ENCODE measurements around the gene SETD7.

SETD7 gene

GRCh38 chr4:139559687-139560086, 3.7 kb upstream of the SETD7 start (continued):
- TF ChIP-seq POU6F1 (CRISPR knock-in tag; IDR thresholded peaks at IDR 0.05; ENCODE audit: borderline replicate concordance, low read depth), result no peak
- no peak for TF ChIP-seq TCF4 (CRISPR knock-in tag; IDR thresholded peaks at IDR 0.05; ENCODE audit: borderline replicate concordance)
- TF ChIP-seq CSRNP3 (CRISPR knock-in tag; IDR thresholded peaks at IDR 0.05), result no peak
- TF ChIP-seq RARB (CRISPR knock-in tag; IDR thresholded peaks at IDR 0.05), result no peak
- no peak for TF ChIP-seq ISL1 (CRISPR knock-in tag; IDR thresholded peaks at IDR 0.05)
- no peak for TF ChIP-seq ZC3H10 (CRISPR knock-in tag; IDR thresholded peaks at IDR 0.05)
- no peak for TF ChIP-seq BACH2 (CRISPR knock-in tag; IDR thresholded peaks at IDR 0.05; ENCODE audit: borderline replicate concordance)
- TF ChIP-seq CREB5 (CRISPR knock-in tag; IDR thresholded peaks at IDR 0.05; ENCODE audit: low read depth), result no peak
- no peak for TF ChIP-seq ZNF8 (CRISPR knock-in tag; IDR thresholded peaks at IDR 0.05)

GRCh38 chr4:139559089-139559479, 3.1 kb upstream of the SETD7 start:
- ATAC-seq, result no peak
- no peak for TF ChIP-seq SNAI2 (CRISPR knock-in tag; IDR thresholded peaks at IDR 0.05)
- TF ChIP-seq CREB5 (CRISPR knock-in tag; IDR thresholded peaks at IDR 0.05; ENCODE audit: low read depth), result no peak
- no peak for TF ChIP-seq CSDC2 (CRISPR knock-in tag; IDR thresholded peaks at IDR 0.05)
- TF ChIP-seq ZFP30 (CRISPR knock-in tag; IDR thresholded peaks at IDR 0.05), result no peak
- TF ChIP-seq RARB (CRISPR knock-in tag; IDR thresholded peaks at IDR 0.05), result no peak
- no peak for TF ChIP-seq ZNF565 (CRISPR knock-in tag; conservative IDR thresholded peaks at IDR 0.05; ENCODE audit: low read depth)
- no peak for TF ChIP-seq ARNTL (CRISPR knock-in tag; IDR thresholded peaks at IDR 0.05; ENCODE audit: borderline replicate concordance, low read depth)
- TF ChIP-seq BACH2 (CRISPR knock-in tag; IDR thresholded peaks at IDR 0.05; ENCODE audit: borderline replicate concordance), result no peak
- no peak for TF ChIP-seq OSR1 (CRISPR knock-in tag; IDR thresholded peaks at IDR 0.05)
- TF ChIP-seq CSRNP3 (CRISPR knock-in tag; IDR thresholded peaks at IDR 0.05), result no peak
- no peak for TF ChIP-seq ISL1 (CRISPR knock-in tag; IDR thresholded peaks at IDR 0.05)
- no peak for TF ChIP-seq PATZ1 (CRISPR knock-in tag; IDR thresholded peaks at IDR 0.05; ENCODE audit: borderline replicate concordance)
- TF ChIP-seq TSHZ2 (CRISPR knock-in tag; IDR thresholded peaks at IDR 0.05), result no peak
- no peak for TF ChIP-seq PPARA (CRISPR knock-in tag; IDR thresholded peaks at IDR 0.05; ENCODE audit: borderline replicate concordance)
- TF ChIP-seq TCF4 (CRISPR knock-in tag; IDR thresholded peaks at IDR 0.05; ENCODE audit: borderline replicate concordance), result no peak
